Right lobe of liver (tissue), 4 donors: Measurements from ENCODE around the gene LIMS4.
"Not testable (repeated sequence)": the region's sequence is repeated elsewhere in the genome, so short reads cannot be mapped to it uniquely, and the experiment has no call there.

Source experiments
- POLR2A ChIP-seq: fragments of 450-650 bp; IDR thresholded peaks from one replicate; pipeline ENCODE4 v1.6.1; 2017; ENCODE audit warnings: antibody characterized with exemption, mild to moderate bottlenecking
- TF ChIP-seq, protein P1 (sequence below), 4 donors: fragments of 200-600 bp in 3 of 4; fragments of 450-650 bp in 1 of 4; IDR thresholded peaks; one replicate each; pipeline versions ENCODE4 v1.5.1 to v1.8.0; 2016 to 2022; ENCODE audit warnings: antibody characterized with exemption in 4 of 4, mild to moderate bottlenecking in 2 of 4
- donor health status: DM: no; HTN: no; CAD: no.
- donor health status: DM: no; HTN: no; CAD: no.
- donor health status: DM: no; HTN: yes; CAD: no.

DNA sequence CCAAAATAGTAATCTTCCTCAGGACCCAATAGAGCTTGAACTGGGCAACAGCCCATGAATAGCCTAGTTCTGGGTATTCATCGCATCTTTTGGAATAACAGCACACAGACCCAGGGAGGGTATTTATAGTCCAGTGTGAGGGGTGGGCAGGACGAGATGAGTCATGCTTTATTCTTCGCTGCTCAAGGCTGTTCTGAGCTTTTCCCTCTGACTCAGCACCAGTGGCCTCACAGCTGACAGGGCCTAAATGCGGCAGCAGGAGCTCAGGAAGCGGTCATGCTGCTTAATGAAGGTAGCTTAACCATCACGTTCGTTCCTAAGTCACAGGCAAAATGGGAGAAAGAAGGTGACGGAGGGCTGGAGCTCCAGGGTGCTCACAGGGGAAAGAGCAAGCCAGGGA lies 7.3 kb downstream of the LIMS4 start:
- TF ChIP-seq, protein P1, sequence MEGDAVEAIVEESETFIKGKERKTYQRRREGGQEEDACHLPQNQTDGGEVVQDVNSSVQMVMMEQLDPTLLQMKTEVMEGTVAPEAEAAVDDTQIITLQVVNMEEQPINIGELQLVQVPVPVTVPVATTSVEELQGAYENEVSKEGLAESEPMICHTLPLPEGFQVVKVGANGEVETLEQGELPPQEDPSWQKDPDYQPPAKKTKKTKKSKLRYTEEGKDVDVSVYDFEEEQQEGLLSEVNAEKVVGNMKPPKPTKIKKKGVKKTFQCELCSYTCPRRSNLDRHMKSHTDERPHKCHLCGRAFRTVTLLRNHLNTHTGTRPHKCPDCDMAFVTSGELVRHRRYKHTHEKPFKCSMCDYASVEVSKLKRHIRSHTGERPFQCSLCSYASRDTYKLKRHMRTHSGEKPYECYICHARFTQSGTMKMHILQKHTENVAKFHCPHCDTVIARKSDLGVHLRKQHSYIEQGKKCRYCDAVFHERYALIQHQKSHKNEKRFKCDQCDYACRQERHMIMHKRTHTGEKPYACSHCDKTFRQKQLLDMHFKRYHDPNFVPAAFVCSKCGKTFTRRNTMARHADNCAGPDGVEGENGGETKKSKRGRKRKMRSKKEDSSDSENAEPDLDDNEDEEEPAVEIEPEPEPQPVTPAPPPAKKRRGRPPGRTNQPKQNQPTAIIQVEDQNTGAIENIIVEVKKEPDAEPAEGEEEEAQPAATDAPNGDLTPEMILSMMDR (IDR thresholded peaks at IDR 0.05): not testable (repeated sequence)
- not testable (repeated sequence) for TF ChIP-seq POLR2A
